ENCODE measurements around the gene ADPRHL1.

- TF ChIP-seq CTCF (conservative IDR thresholded peaks at IDR 0.05; ENCODE audit: low read depth, low read length), result no peak
- TF ChIP-seq EZH2 (IDR thresholded peaks at IDR 0.05; ENCODE audit: borderline replicate concordance, low read depth, low read length, poor library complexity, severe bottlenecking), result no peak
Measured at GRCh38 chr13:113449693-113450347, 3.5 kb downstream of the ADPRHL1 start.
